ENCODE data around the gene NPHS2. TPM values are rescaled to one million over a fixed set of nuclear protein-coding genes. Genes with fewer than 3 reads are reported as not detected.

NPHS2 gene
- total RNA-seq, 1 donor from 2014 or later = not detected

DNA sequence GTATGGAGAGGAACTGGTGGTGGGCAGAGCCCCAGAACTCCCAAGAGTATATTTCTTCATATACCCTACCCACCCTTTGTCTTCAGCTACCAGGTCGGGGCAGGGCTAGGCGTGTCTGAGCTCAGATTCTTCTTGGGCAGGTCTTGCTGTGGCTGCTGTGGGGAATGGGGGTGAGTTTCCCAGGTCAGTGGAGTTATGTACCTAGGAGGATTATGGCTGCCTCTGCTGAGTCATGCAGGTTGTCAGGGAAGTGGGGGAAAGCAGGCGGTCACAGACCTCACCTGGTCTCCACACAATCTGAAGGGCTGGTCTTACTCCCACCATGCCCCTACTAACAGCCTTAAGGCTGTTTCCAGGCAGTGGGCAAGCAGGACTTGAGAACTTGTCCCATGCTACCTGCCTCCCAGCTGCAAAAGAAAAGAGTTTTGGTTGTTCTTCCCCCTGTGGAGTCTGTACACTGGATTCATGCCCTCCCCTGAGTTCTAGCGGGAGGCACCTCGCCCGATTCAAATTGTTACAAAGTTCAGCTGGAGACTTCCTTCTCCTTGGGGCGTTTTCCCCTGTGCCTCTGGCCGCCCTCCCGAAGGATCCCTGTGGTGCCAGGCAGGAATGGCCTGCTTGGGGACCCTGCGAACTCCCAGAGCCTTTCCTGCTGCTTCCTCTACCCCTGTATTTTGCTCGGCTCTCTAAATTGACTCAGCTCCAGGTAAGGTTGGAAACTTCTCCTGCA lies 58.6 kb downstream of the NPHS2 start:
- H3K4me3 ChIP-seq (ENCODE audit: low read depth, low read length) = no peak overlapping the region
- no peak for DNase-seq (ENCODE audit: low read depth)
- TF ChIP-seq, protein P1, sequence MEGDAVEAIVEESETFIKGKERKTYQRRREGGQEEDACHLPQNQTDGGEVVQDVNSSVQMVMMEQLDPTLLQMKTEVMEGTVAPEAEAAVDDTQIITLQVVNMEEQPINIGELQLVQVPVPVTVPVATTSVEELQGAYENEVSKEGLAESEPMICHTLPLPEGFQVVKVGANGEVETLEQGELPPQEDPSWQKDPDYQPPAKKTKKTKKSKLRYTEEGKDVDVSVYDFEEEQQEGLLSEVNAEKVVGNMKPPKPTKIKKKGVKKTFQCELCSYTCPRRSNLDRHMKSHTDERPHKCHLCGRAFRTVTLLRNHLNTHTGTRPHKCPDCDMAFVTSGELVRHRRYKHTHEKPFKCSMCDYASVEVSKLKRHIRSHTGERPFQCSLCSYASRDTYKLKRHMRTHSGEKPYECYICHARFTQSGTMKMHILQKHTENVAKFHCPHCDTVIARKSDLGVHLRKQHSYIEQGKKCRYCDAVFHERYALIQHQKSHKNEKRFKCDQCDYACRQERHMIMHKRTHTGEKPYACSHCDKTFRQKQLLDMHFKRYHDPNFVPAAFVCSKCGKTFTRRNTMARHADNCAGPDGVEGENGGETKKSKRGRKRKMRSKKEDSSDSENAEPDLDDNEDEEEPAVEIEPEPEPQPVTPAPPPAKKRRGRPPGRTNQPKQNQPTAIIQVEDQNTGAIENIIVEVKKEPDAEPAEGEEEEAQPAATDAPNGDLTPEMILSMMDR (conservative IDR thresholded peaks at IDR 0.05; ENCODE audit: low read depth, low read length) = no peak

DNA sequence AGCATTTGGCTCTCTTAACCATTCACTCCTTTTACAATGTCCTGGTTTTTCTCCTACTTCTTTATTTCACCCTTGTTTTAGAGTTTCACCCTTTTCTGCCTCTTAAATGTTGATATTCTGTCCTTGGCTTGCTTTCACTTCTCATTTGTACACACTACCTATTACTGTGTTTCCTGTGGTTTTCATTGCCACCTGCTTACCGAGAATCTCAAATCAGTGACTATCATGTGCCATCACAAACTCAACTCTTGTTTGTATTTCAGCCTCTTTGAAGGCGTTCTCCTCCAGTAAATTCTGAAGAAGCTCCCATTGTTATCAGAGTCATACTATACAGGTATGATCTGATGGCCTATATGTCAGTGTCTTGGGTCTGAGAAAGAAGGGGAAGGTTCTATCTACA lies 65.7 kb downstream of the NPHS2 start:
- no peak for DNase-seq (ENCODE audit: low read depth)
- no peak overlapping the region for H3K4me3 ChIP-seq (ENCODE audit: low read depth, low read length)
- TF ChIP-seq, protein P1 (conservative IDR thresholded peaks at IDR 0.05; ENCODE audit: low read depth, low read length) = no peak

- no peak overlapping the region for H3K4me3 ChIP-seq (ENCODE audit: low read depth, low read length)
- TF ChIP-seq, protein P1 (conservative IDR thresholded peaks at IDR 0.05; ENCODE audit: low read depth, low read length) = no peak
- DNase-seq (ENCODE audit: low read depth) = no peak
Observed at GRCh38 chr1:179509384-179509783, 66.4 kb downstream of the NPHS2 start.

DNA sequence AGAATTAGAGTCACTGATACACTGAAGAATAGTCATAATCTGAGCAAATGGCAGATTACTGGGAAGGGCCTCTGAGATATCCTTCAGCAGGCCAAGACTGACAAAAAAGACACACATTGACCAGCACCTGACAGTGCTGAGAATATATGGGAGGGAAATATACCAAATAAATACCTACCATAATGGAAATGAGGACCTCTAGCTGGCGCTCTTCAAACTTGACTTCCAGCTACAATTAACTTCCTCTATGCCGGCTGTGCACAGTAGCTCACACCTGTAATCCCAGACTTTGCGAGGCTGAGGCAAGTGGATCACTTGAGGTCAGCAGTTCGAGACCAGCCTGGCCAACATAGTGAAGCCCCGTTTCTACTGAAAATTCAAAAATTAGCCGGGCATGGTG lies 69.5 kb downstream of the NPHS2 start:
- DNase-seq (ENCODE audit: low read depth) = no peak
- H3K4me3 ChIP-seq (ENCODE audit: low read depth, low read length) = no peak overlapping the region
- TF ChIP-seq, protein P1 (conservative IDR thresholded peaks at IDR 0.05; ENCODE audit: low read depth, low read length) = no peak

Other genes starting within 250 kb of the NPHS2 start
- gene AXDND1, start 210.0 kb downstream of the NPHS2 start, total RNA-seq = 0.22 TPM in 1 of 2 replicates, not detected in the other
- 0.06 and 0.43 TPM in 2 replicates for gene TDRD5, start 15.9 kb upstream of the NPHS2 start, total RNA-seq
- gene FAM163A, start 167.3 kb upstream of the NPHS2 start, total RNA-seq = not detected in 2 replicates

Measured in epithelial cell of proximal tubule (primary cell).